HEK293 (cell line): ENCODE data around the gene RNF145.

Experiments
- CTCF ChIP-seq: fragments of 450-650 bp; formaldehyde crosslinking; IDR thresholded peaks from 2 replicates; pipeline ENCODE4 v1.5.1; 2016; ENCODE audit warnings: missing biosample characterization, missing genetic modification characterization
- ZNF157 ChIP-seq: fragments of 450-650 bp; formaldehyde crosslinking; IDR thresholded peaks from 2 replicates; pipeline ENCODE4 v1.5.1; 2016; ENCODE audit warnings: missing biosample characterization, missing genetic modification characterization

GRCh38 chr5:159178978-159179377 lies 30.4 kb downstream of the RNF145 start:
- TF ChIP-seq ZNF157 (no peak), CTCF (tag by site-specific recombination) (no peak)
